HL-60 (cell line): ENCODE measurements around the gene TFRC.
"Not testable (repeated sequence)": the region's sequence is repeated elsewhere in the genome, so short reads cannot be mapped to it uniquely, and the experiment has no call there.

Source experiments
- DNase-seq, 2 experiments: peaks; one replicate each; pipeline ENCODE4 v3.0.0-alpha.2; 2010 to 2020; ENCODE audit warnings: low read depth in 1 of 2, low spot score in 1 of 2
- H3K27ac ChIP-seq: fragments of 250-450 bp; sonication (Bioruptor Pico); replicated peaks from 2 replicates; pipeline ENCODE4 v1.5.1; 2020; ENCODE audit warnings: mild to moderate bottlenecking, moderate library complexity
- H3K27me3 ChIP-seq: fragments of 250-450 bp; sonication (Bioruptor Pico); 2 replicates; pipeline ENCODE4 v1.5.1; 2021; ENCODE audit warnings: mild to moderate bottlenecking, moderate library complexity; ENCODE audit not compliant: insufficient read depth, poor library complexity, severe bottlenecking
- H3K4me3 ChIP-seq: replicated peaks from 2 replicates; pipeline ENCODE4 v1.5.1; 2011; ENCODE audit warnings: mild to moderate bottlenecking, control low read depth, low read length; ENCODE audit not compliant: insufficient read depth
- GABPA ChIP-seq: IDR thresholded peaks from 2 replicates; pipeline ENCODE4 v1.6.1; 2012; ENCODE audit warnings: low read depth
- POLR2AphosphoS5 ChIP-seq: IDR thresholded peaks from 2 replicates; pipeline ENCODE4 v1.6.1; 2012; ENCODE audit warnings: low read depth
- SPI1 ChIP-seq: IDR thresholded peaks from 2 replicates; pipeline ENCODE4 v1.6.1; 2012; ENCODE audit warnings: low read depth, mild to moderate bottlenecking, borderline replicate concordance
- TF ChIP-seq, protein P1 (sequence below): IDR thresholded peaks from 2 replicates; pipeline ENCODE4 v1.6.1; 2012; ENCODE audit warnings: low read depth; ENCODE audit not compliant: insufficient replicate concordance
- TF ChIP-seq, protein P2 (sequence below): IDR thresholded peaks from one replicate; pipeline ENCODE4 v1.5.1; 2011; ENCODE audit warnings: low read length, control low read depth, inconsistent platforms; ENCODE audit not compliant: insufficient read depth

The TFRC gene

DNA sequence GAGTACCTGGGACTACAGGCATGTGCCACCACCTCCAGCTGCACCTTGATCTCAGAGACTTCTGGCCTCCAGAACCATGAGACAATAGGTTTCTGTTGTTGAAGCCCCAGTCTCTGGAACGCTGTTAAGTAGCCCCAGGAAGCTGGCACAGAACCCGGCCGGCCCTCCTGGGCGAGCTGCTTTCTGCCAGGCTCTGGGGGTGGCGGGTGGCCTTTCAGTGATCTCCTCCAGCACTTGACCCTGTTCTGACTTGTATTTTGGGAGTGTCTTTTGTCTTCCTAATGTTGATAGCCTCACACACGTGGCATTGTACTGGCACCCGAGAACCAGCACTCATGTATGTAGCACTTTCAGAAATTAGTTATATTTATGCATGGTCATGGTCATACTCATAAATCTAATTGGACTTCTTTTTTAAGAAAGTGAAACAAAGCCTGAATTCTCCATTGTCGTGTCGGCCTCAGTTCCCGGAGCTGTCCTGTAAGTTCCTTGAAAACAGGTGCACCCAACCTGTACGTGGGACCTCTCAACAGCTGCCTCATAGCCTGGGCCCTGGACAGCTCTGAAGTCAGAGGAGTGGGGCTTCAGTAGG lies 74.0 kb downstream of the TFRC start:
- TF ChIP-seq SPI1 = no peak
- TF ChIP-seq, protein P1, sequence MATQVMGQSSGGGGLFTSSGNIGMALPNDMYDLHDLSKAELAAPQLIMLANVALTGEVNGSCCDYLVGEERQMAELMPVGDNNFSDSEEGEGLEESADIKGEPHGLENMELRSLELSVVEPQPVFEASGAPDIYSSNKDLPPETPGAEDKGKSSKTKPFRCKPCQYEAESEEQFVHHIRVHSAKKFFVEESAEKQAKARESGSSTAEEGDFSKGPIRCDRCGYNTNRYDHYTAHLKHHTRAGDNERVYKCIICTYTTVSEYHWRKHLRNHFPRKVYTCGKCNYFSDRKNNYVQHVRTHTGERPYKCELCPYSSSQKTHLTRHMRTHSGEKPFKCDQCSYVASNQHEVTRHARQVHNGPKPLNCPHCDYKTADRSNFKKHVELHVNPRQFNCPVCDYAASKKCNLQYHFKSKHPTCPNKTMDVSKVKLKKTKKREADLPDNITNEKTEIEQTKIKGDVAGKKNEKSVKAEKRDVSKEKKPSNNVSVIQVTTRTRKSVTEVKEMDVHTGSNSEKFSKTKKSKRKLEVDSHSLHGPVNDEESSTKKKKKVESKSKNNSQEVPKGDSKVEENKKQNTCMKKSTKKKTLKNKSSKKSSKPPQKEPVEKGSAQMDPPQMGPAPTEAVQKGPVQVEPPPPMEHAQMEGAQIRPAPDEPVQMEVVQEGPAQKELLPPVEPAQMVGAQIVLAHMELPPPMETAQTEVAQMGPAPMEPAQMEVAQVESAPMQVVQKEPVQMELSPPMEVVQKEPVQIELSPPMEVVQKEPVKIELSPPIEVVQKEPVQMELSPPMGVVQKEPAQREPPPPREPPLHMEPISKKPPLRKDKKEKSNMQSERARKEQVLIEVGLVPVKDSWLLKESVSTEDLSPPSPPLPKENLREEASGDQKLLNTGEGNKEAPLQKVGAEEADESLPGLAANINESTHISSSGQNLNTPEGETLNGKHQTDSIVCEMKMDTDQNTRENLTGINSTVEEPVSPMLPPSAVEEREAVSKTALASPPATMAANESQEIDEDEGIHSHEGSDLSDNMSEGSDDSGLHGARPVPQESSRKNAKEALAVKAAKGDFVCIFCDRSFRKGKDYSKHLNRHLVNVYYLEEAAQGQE = no peak
- TF ChIP-seq GABPA = no peak
- no peak for TF ChIP-seq POLR2AphosphoS5
- TF ChIP-seq, protein P2, sequence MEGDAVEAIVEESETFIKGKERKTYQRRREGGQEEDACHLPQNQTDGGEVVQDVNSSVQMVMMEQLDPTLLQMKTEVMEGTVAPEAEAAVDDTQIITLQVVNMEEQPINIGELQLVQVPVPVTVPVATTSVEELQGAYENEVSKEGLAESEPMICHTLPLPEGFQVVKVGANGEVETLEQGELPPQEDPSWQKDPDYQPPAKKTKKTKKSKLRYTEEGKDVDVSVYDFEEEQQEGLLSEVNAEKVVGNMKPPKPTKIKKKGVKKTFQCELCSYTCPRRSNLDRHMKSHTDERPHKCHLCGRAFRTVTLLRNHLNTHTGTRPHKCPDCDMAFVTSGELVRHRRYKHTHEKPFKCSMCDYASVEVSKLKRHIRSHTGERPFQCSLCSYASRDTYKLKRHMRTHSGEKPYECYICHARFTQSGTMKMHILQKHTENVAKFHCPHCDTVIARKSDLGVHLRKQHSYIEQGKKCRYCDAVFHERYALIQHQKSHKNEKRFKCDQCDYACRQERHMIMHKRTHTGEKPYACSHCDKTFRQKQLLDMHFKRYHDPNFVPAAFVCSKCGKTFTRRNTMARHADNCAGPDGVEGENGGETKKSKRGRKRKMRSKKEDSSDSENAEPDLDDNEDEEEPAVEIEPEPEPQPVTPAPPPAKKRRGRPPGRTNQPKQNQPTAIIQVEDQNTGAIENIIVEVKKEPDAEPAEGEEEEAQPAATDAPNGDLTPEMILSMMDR = no peak
- H3K27me3 ChIP-seq = no peaks in the 10 kb centered on the region
- no peak for DNase-seq
- no peak overlapping the region for H3K27ac ChIP-seq
- H3K4me3 ChIP-seq = no peak overlapping the region

DNA sequence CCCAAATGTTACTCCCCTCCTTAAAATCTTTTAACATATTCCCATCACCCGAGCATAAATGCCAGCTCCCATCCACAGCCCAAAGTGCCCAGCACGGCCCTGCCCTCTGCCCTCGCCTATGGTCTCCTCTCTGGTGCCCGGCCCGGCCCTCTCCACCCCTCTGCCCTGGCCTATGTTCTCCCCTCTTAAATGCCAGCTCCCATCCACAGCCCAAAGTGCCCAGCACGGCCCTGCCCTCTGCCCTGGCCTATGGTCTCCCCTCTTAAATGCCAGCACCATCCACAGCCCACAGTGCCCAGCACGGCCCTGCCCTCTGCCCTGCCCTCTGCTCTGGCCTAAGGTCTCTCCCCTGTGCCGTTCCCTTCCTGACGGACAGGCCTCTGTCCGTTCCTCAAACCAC lies 76.6 kb downstream of the TFRC start:
- not testable (repeated sequence) for H3K27me3 ChIP-seq, H3K27ac ChIP-seq, DNase-seq, H3K4me3 ChIP-seq

DNA sequence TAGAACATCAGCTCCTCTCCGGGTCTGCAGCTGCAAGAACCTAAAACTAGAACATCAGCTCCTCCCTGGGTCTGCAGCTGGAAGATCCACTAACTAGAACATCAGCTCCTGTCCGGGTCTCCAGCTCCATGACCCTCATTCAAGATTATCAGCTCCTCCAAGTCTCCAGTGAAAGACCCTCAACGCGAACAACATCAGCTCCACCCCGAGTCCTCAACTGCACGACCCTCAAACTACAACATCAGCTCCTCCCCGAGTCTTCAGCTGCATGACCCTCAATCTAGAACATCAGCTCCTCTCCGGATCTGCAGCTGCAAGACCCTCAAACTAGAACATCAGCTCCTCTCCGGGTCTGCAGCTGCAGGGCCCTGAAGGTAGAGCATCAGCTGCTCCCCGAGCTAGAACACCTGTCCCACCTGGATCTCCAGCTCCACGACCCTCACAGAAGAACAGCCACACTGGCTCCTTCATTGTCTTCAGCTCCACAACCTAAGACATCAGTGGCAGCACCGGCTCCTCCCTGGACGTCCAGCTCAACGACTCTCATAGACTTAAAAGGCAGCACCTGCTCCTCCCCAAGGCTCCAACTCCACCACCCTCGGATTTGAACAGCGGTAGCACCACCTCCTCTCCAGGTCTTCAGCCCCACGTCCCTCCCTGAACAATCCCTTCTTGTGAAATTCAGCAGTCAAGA lies 77.4 kb downstream of the TFRC start:
- H3K27me3 ChIP-seq, H3K4me3 ChIP-seq, DNase-seq, H3K27ac ChIP-seq: not testable (repeated sequence)

DNA sequence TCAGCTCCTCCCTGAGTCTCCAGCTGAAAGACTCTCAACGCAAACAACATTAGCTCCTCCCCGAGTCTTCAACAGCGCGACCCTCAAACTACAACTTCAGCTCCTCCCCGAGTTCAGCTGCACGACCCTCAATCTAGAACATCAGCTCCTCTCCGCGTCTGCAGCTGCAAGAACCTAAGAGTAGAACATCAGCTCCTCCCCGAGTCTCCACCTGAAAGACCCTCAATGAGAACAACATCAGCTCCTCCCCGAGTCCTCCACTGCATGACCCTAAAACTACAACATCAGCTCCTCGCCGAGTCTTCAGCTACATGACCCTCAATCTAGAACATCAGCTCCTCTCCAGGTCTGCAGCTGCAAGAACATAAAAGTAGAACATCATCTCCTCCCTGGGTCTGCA lies 78.3 kb downstream of the TFRC start:
- TF ChIP-seq GABPA (no peak), SPI1 (no peak), POLR2AphosphoS5 (no peak)
- TF ChIP-seq, protein P1 = no peak
- TF ChIP-seq, protein P2 = no peak
- DNase-seq = no peak
- Histone ChIP-seq H3K27me3 (no peaks in the 10 kb centered on the region), H3K27ac (no peak overlapping the region), H3K4me3 (no peak overlapping the region)

DNA sequence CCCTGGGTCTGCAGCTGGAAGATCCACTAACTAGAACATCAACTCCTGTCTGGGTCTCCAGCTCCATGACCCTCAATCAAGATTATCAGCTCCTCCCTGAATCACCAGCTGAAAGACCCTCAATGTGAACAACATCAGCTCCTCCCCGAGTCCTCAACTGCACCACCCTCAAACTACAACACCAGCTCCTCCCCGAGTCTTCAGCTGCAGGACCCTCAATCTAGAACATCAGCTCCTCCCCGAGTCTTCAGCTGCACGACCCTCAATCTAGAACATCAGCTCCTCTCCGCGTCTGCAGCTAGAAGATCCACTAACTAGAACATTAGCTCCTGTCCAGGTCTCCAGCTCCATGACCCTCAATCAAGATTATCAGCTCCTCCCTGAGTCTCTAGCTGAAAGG lies 79.2 kb downstream of the TFRC start:
- DNase-seq, H3K27me3 ChIP-seq, H3K27ac ChIP-seq, H3K4me3 ChIP-seq: not testable (repeated sequence)

DNA sequence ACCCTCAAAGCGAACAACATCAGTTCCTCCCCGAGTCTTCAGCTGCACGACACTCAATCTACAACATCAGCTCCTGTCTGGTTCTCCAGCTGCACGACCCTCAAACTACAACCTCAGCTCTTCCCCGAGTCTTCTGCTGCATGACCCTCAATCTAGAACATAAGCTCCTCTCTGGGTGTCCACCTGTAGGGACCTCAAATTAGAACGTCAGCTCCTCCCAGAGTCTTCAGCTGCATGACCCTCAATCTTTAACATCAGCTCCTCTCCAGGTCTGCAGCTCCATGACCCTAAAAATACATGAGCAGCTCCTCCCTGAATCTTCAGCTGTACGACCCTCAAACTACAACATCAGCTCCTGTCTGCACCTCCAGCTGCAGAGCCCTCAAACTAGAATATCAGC lies 80.7 kb downstream of the TFRC start:
- DNase-seq, H3K27me3 ChIP-seq, H3K27ac ChIP-seq, H3K4me3 ChIP-seq: not testable (repeated sequence)

DNA sequence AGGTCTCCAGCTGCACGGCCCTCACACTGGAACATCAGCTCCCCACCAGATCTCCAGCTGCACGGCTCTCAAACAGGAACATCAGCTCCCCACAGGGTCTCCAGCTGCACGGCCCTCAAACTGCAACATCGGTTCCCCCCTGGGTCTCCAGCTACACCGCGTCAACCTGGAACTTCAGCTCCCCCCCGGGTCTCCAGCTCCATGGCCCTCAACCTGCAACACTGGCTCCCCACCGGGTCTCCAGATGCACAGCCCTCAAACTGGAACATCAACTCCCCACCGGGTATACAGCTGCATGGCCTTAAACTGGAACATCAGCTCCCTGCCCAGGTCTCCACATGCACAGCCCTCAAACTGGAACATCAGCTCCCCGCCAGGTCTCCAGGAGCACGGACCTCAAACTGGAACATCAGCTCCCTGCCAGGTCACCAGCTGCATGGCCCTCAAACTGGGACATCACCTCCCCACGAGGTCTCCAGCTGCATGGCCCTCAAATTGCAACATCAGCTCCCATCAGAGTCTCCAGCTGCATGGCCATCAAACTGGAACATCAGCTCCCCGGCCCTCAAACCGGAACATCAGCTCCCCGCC lies 81.4 kb downstream of the TFRC start:
- H3K27me3 ChIP-seq, H3K27ac ChIP-seq, H3K4me3 ChIP-seq: not testable (repeated sequence)
- peak in 1 of 2 experiments; percentile 11 for DNase-seq
